Epithelial cell of esophagus (primary cell): ENCODE data around the gene EAPP.
"Not testable (repeated sequence)": the region's sequence is repeated elsewhere in the genome, so short reads cannot be mapped to it uniquely, and the experiment has no call there.

ENCODE experiments used
- DNase-seq: peaks from one replicate; pipeline ENCODE4 v3.0.0; 2010; ENCODE audit warnings: low read depth
- H3K4me3 ChIP-seq: 2 replicates; pipeline ENCODE4 v1.5.1; 2011; ENCODE audit warnings: mild to moderate bottlenecking, low read length, control low read depth
- CTCF ChIP-seq: IDR thresholded peaks from 2 replicates; pipeline ENCODE4 v1.5.1; 2011; ENCODE audit warnings: low read depth, mild to moderate bottlenecking, low read length, control low read depth, inconsistent platforms; ENCODE audit not compliant: insufficient read depth; ENCODE audit errors: missing control alignments

The EAPP gene

GRCh38 chr14:34538871-34539406 is 562 bp downstream of the EAPP start:
- H3K4me3 ChIP-seq: peak overlapping the region; percentile 93
- DNase-seq: no peak
- TF ChIP-seq CTCF: no peak

- not testable (repeated sequence) for DNase-seq
- H3K4me3 ChIP-seq: peak overlapping the region; percentile 93
These were observed 1.4 kb downstream of the EAPP start for GRCh38 chr14:34538096-34538495.

GRCh38 chr14:34537677-34538009 is 1.9 kb downstream of the EAPP start:
- no peak overlapping the region for H3K4me3 ChIP-seq
- TF ChIP-seq CTCF: no peak
- DNase-seq: no peak

- DNase-seq: no peak
- TF ChIP-seq CTCF: no peak
- H3K4me3 ChIP-seq: no peak overlapping the region
These were observed 2.4 kb downstream of the EAPP start for GRCh38 chr14:34536951-34537676.

- no peak for TF ChIP-seq CTCF
- DNase-seq: no peak
These were observed 11.9 kb downstream of the EAPP start for GRCh38 chr14:34527591-34527990.

GRCh38 chr14:34524216-34524615 is 15.3 kb downstream of the EAPP start:
- DNase-seq, H3K4me3 ChIP-seq: not testable (repeated sequence)

More at GRCh38 chr14:34527591-34527990, 11.9 kb downstream of the EAPP start:
- H3K4me3 ChIP-seq: no peak overlapping the region

- no peak for TF ChIP-seq CTCF
- DNase-seq: no peak
- H3K4me3 ChIP-seq: no peak overlapping the region
These were observed 17.0 kb downstream of the EAPP start for GRCh38 chr14:34522496-34522895.

GRCh38 chr14:34521071-34521470 is 18.4 kb downstream of the EAPP start:
- H3K4me3 ChIP-seq, DNase-seq: not testable (repeated sequence)

- not testable (repeated sequence) for DNase-seq, H3K4me3 ChIP-seq
These were observed 19.1 kb downstream of the EAPP start for GRCh38 chr14:34520304-34520970.
